Lung (tissue), 12 donors: ENCODE results near the gene TMEM250. TPM values are rescaled to one million over a fixed set of nuclear protein-coding genes. Genes with fewer than 3 reads are reported as not detected.

Experiments used
- ATAC-seq: fragments of 200-7000 bp; cut with Tn5 transposase; one replicate; pipeline ENCODE4 v1.9.1; 2020; ENCODE audit warnings: moderate number of reproducible peaks; ENCODE audit not compliant: insufficient read depth, low FRiP score
- DNase-seq, 3 donors: peaks; one replicate each; pipeline ENCODE4 v3.0.0-alpha.2; 2013 to 2017
- H3K27ac ChIP-seq, 2 donors: one replicate each; pipeline ENCODE4 v1.5.1; 2013; ENCODE audit warnings: mild to moderate bottlenecking in 2 of 2, moderate library complexity in 2 of 2, control low read depth in 1 of 2, inconsistent platforms in 1 of 2, low read depth in 1 of 2, low read length in 1 of 2
- H3K27me3 ChIP-seq, 3 donors: one replicate each; pipeline ENCODE4 v1.5.1; 2013; ENCODE audit warnings: low read length in 2 of 3; ENCODE audit not compliant: control insufficient read depth in 3 of 3, insufficient read depth in 3 of 3
- H3K36me3 ChIP-seq, 4 donors: one replicate each; pipeline ENCODE4 v1.5.1; 2013; ENCODE audit warnings: low read length in 4 of 4, mild to moderate bottlenecking in 1 of 4, moderate library complexity in 1 of 4; ENCODE audit not compliant: control insufficient read depth in 4 of 4, insufficient read depth in 4 of 4
- H3K4me1 ChIP-seq, 5 donors: one replicate each; pipeline ENCODE4 v1.5.1; 2013; ENCODE audit warnings: low read length in 5 of 5, mild to moderate bottlenecking in 2 of 5, moderate library complexity in 1 of 5; ENCODE audit not compliant: control insufficient read depth in 5 of 5, insufficient read depth in 5 of 5
- H3K4me3 ChIP-seq: one replicate; pipeline ENCODE4 v1.5.1; 2013; ENCODE audit warnings: mild to moderate bottlenecking, control low read depth, moderate library complexity
- H3K9ac ChIP-seq, 2 donors: one replicate each; pipeline ENCODE4 v1.5.1; 2013; ENCODE audit warnings: low read length in 2 of 2, control low read depth in 1 of 2; ENCODE audit not compliant: insufficient read depth in 1 of 2
- H3K9me3 ChIP-seq, 4 donors: one replicate each; pipeline ENCODE4 v1.5.1; 2013; ENCODE audit warnings: low read length in 3 of 4, mild to moderate bottlenecking in 1 of 4, moderate library complexity in 1 of 4; ENCODE audit not compliant: control insufficient read depth in 4 of 4, insufficient read depth in 3 of 4
- CTCF ChIP-seq: IDR thresholded peaks from 2 replicates; pipeline ENCODE4 v1.5.1; 2012; ENCODE audit warnings: mild to moderate bottlenecking; ENCODE audit errors: control extremely low read depth, extremely low read depth
- WGBS, 2 donors: extraction: QIAGEN DNeasy Blood & Tissue Kit; methylation state at CpG; one replicate each; pipeline ENCODE4 v1.1.7; 2013; 5-methylcytosine and 5-hydroxymethylcytosine counted together
- polyA plus RNA-seq, 2 donors: library from polyadenylated mRNA; stranded (reverse); fragments of 200-250 nt; gene quantifications; one replicate each; pipeline ENCODE4 v1.2.1, GENCODE V29; 2013
- total RNA-seq, 2 donors: library from RNA; depleted of rRNA in 1 of 2; stranded (reverse); fragments of >200 nt in 1 of 2; gene quantifications; one replicate each; pipeline ENCODE4 v1.2.1, GENCODE V29; 2014 to 2021
- donor health status: control.
- donor health status: control.
- donor health status: Bipolar disorder and iron deficiency.
- donor health status: healthy.
- donor health status: DM: yes; HTN: yes; CAD: no.

The TMEM250 gene
- total and polyA plus RNA-seq, 4 donors: 13.0 to 47.9 (median 27.2) TPM

- no peak overlapping the region for H3K9ac ChIP-seq
- DNase-seq: no peak
These were observed 10.6 kb downstream of the TMEM250 start for GRCh38 chr9:136107953-136108647.

GRCh38 chr9:136107155-136107952, 11.3 kb downstream of the TMEM250 start:
- Histone ChIP-seq H3K9me3 (no peaks in the 10 kb centered on the region), H3K4me1 (peaks cover 9 to 46% (median 14%) of the 10 kb centered on the region in 5 donors), H3K27me3 (peaks cover 0 to 3% (median 0%) of the 10 kb centered on the region in 3 donors), H3K27ac (peak overlapping the region in 1 of 2 donors; percentile 26), H3K9ac (no peak overlapping the region), H3K36me3 (no peaks in the 10 kb centered on the region), H3K4me3 (no peak overlapping the region)
- ATAC-seq (no peak), DNase-seq (no peak)
- 18 to 35% methylated on average over 29 of the region's 29 CpGs for WGBS, 2 donors
- no peak for TF ChIP-seq CTCF

More at GRCh38 chr9:136107953-136108647, 10.6 kb downstream of the TMEM250 start:
- peaks cover 9 to 46% (median 14%) of the 10 kb centered on the region in 5 donors for H3K4me1 ChIP-seq
- H3K27me3 ChIP-seq: peaks cover 0 to 3% (median 0%) of the 10 kb centered on the region in 3 donors
- peak overlapping the region in 1 of 2 donors; percentile 12 for H3K27ac ChIP-seq
- H3K36me3 ChIP-seq: no peaks in the 10 kb centered on the region
- no peak for ATAC-seq
- no peak for TF ChIP-seq CTCF
- H3K9me3 ChIP-seq: no peaks in the 10 kb centered on the region
- WGBS, 2 donors: 73 to 77% methylated on average over 29 of the region's 29 CpGs
- no peak overlapping the region for H3K4me3 ChIP-seq

- Histone ChIP-seq H3K27me3 (peaks cover 0 to 3% (median 0%) of the 10 kb centered on the region in 3 donors), H3K27ac (no peak overlapping the region), H3K9me3 (no peaks in the 10 kb centered on the region), H3K4me3 (no peak overlapping the region), H3K36me3 (no peaks in the 10 kb centered on the region), H3K9ac (no peak overlapping the region), H3K4me1 (peaks cover 9 to 37% (median 14%) of the 10 kb centered on the region in 5 donors)
- no peak for TF ChIP-seq CTCF
- WGBS, 2 donors: 55 to 61% methylated on average over 17 of the region's 17 CpGs
- DNase-seq: peak; percentile 72 to 80 (median 77)
- no peak for ATAC-seq
These were observed 13.1 kb downstream of the TMEM250 start for GRCh38 chr9:136105398-136106135.
